Measurements from ENCODE around the gene TBC1D19. TPM values are rescaled to one million over a fixed set of nuclear protein-coding genes. Genes with fewer than 3 reads are reported as not detected.
A peak's percentile ranks its signal among the peaks of the same experiment; 100 is the strongest.

TBC1D19 gene
- total RNA-seq, 1 donor from 2014 or later: 9.7 TPM

- FAIRE-seq (no peak), DNase-seq (ENCODE audit: low read depth) (no peak)
- Histone ChIP-seq H3K36me3 (ENCODE audit: control insufficient read depth, insufficient read depth, low read length) (peaks cover 2% of the 10 kb centered on the region), H3K4me3 (ENCODE audit: low read depth, low read length) (no peak overlapping the region), H3K27me3 (ENCODE audit: control insufficient read depth, insufficient read depth, low read length) (no peaks in the 10 kb centered on the region)
- TF ChIP-seq CTCF (IDR thresholded peaks at IDR 0.05; ENCODE audit: insufficient read depth, low read length, severe bottlenecking): no peak
Measured at GRCh38 chr4:26751838-26752237, 168.0 kb downstream of the TBC1D19 start.

GRCh38 chr4:26753187-26753586, 169.3 kb downstream of the TBC1D19 start:
- FAIRE-seq: no peak
- TF ChIP-seq CTCF (IDR thresholded peaks at IDR 0.05; ENCODE audit: insufficient read depth, low read length, severe bottlenecking): no peak
- H3K27me3 ChIP-seq (ENCODE audit: control insufficient read depth, insufficient read depth, low read length): no peaks in the 10 kb centered on the region
- peaks cover 2% of the 10 kb centered on the region for H3K36me3 ChIP-seq (ENCODE audit: control insufficient read depth, insufficient read depth, low read length)
- DNase-seq (ENCODE audit: low read depth): no peak
- no peak overlapping the region for H3K4me3 ChIP-seq (ENCODE audit: low read depth, low read length)

- Histone ChIP-seq H3K4me3 (ENCODE audit: low read depth, low read length) (no peak overlapping the region), H3K27me3 (ENCODE audit: control insufficient read depth, insufficient read depth, low read length) (no peaks in the 10 kb centered on the region), H3K36me3 (ENCODE audit: control insufficient read depth, insufficient read depth, low read length) (peaks cover under 1% of the 10 kb centered on the region)
- DNase-seq (ENCODE audit: low read depth) (peak; percentile 77), FAIRE-seq (no peak)
- TF ChIP-seq CTCF (IDR thresholded peaks at IDR 0.05; ENCODE audit: insufficient read depth, low read length, severe bottlenecking): no peak
Measured at GRCh38 chr4:26753617-26754016, 169.7 kb downstream of the TBC1D19 start.

GRCh38 chr4:26757751-26758150, 173.9 kb downstream of the TBC1D19 start:
- FAIRE-seq (no peak), DNase-seq (ENCODE audit: low read depth) (no peak)
- TF ChIP-seq CTCF (IDR thresholded peaks at IDR 0.05; ENCODE audit: insufficient read depth, low read length, severe bottlenecking): no peak
- H3K36me3 ChIP-seq (ENCODE audit: control insufficient read depth, insufficient read depth, low read length): no peaks in the 10 kb centered on the region
- H3K4me3 ChIP-seq (ENCODE audit: low read depth, low read length): no peak overlapping the region
- no peaks in the 10 kb centered on the region for H3K27me3 ChIP-seq (ENCODE audit: control insufficient read depth, insufficient read depth, low read length)

GRCh38 chr4:26758899-26759298, 175.0 kb downstream of the TBC1D19 start:
- no peaks in the 10 kb centered on the region for H3K27me3 ChIP-seq (ENCODE audit: control insufficient read depth, insufficient read depth, low read length)
- TF ChIP-seq CTCF (IDR thresholded peaks at IDR 0.05; ENCODE audit: insufficient read depth, low read length, severe bottlenecking): no peak
- FAIRE-seq: no peak
- no peaks in the 10 kb centered on the region for H3K36me3 ChIP-seq (ENCODE audit: control insufficient read depth, insufficient read depth, low read length)
- H3K4me3 ChIP-seq (ENCODE audit: low read depth, low read length): no peak overlapping the region
- no peak for DNase-seq (ENCODE audit: low read depth)

- no peak for TF ChIP-seq CTCF (IDR thresholded peaks at IDR 0.05; ENCODE audit: insufficient read depth, low read length, severe bottlenecking)
- FAIRE-seq (no peak), DNase-seq (ENCODE audit: low read depth) (peak; percentile 53)
- Histone ChIP-seq H3K4me3 (ENCODE audit: low read depth, low read length) (no peak overlapping the region), H3K36me3 (ENCODE audit: control insufficient read depth, insufficient read depth, low read length) (no peaks in the 10 kb centered on the region), H3K27me3 (ENCODE audit: control insufficient read depth, insufficient read depth, low read length) (no peaks in the 10 kb centered on the region)
Measured at GRCh38 chr4:26762650-26763049, 178.8 kb downstream of the TBC1D19 start.

All from bronchial epithelial cell (primary cell).